Endothelial cell of umbilical vein (primary cell): Measurements from ENCODE around the gene HMCN1.

Experiments used
- EZH2 ChIP-seq: IDR thresholded peaks from 2 replicates; pipeline ENCODE4 v1.6.1; 2012; ENCODE audit warnings: borderline replicate concordance, low read depth, mild to moderate bottlenecking, moderate library complexity, low read length, inconsistent platforms; ENCODE audit not compliant: severe bottlenecking
- GATA2 ChIP-seq: IDR thresholded peaks from 2 replicates; pipeline ENCODE4 v1.7.0; 2011; ENCODE audit warnings: low read depth, mild to moderate bottlenecking, moderate library complexity, mixed read lengths, low read length; ENCODE audit not compliant: insufficient read length, insufficient read depth
- JUN ChIP-seq: IDR thresholded peaks from 2 replicates; pipeline ENCODE4 v1.6.1; 2011; ENCODE audit warnings: borderline replicate concordance, low read depth; ENCODE audit not compliant: insufficient read length, insufficient read depth
- MYC ChIP-seq: IDR thresholded peaks from one replicate; pipeline ENCODE4 v1.6.1; 2011; ENCODE audit warnings: mild to moderate bottlenecking, low read depth, low read length
- POLR2A ChIP-seq: IDR thresholded peaks from 2 replicates; pipeline ENCODE4 v1.6.1; 2012; ENCODE audit warnings: low read depth, mild to moderate bottlenecking, control low read depth, low read length
- POLR2AphosphoS5 ChIP-seq: IDR thresholded peaks from 2 replicates; pipeline ENCODE4 v1.6.1; 2012; ENCODE audit warnings: low read depth, mild to moderate bottlenecking, control low read depth, low read length, moderate library complexity; ENCODE audit not compliant: insufficient read depth
- TF ChIP-seq, protein P1 (sequence below), 2 donors: IDR thresholded peaks; 1 replicate in 1 of 2; 2 replicates in 1 of 2; pipeline ENCODE4 v1.5.1; 2011; ENCODE audit warnings: low read length in 2 of 2, mild to moderate bottlenecking in 2 of 2, moderate library complexity in 2 of 2, control low read depth in 1 of 2, inconsistent platforms in 1 of 2, low read depth in 1 of 2; ENCODE audit not compliant: insufficient read depth in 1 of 2; ENCODE audit errors: extremely low read depth in 1 of 2
- TF ChIP-seq, protein P2 (sequence below): IDR thresholded peaks from 2 replicates; pipeline ENCODE4 v1.6.1; 2011; ENCODE audit not compliant: insufficient read depth, insufficient read length

DNA sequence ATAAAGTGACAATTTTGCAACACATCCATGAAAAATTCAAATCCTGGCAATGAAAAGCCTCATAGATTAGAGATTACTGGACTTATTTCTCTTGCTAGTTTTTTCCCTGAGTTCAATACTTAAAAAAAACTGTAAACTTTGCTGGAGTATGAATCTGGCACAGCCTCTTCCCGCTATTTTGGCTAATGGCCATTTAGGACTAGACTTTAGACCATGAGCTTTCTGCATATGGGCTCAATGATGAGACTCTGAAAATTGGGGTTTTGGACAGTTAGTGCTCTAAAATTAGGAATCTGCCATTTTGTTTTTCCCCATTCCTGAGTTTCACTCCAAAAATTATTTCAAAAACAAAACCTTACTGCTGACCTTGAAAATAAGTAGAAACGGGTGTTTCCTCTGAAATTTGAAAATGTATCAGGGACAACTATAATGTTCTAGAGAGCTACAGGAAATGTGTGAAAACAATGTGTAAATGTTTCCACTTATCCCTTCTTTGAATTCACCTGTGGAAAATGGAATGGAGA, 137.5 kb downstream of the HMCN1 start:
- no peak for TF ChIP-seq JUN
- TF ChIP-seq, protein P1, sequence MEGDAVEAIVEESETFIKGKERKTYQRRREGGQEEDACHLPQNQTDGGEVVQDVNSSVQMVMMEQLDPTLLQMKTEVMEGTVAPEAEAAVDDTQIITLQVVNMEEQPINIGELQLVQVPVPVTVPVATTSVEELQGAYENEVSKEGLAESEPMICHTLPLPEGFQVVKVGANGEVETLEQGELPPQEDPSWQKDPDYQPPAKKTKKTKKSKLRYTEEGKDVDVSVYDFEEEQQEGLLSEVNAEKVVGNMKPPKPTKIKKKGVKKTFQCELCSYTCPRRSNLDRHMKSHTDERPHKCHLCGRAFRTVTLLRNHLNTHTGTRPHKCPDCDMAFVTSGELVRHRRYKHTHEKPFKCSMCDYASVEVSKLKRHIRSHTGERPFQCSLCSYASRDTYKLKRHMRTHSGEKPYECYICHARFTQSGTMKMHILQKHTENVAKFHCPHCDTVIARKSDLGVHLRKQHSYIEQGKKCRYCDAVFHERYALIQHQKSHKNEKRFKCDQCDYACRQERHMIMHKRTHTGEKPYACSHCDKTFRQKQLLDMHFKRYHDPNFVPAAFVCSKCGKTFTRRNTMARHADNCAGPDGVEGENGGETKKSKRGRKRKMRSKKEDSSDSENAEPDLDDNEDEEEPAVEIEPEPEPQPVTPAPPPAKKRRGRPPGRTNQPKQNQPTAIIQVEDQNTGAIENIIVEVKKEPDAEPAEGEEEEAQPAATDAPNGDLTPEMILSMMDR (IDR thresholded peaks at IDR 0.05; ENCODE audit: extremely low read depth in 1 of 2, insufficient read depth in 1 of 2, low read depth in 1 of 2, low read length in 2 of 2), result no peak
- TF ChIP-seq, protein P2, sequence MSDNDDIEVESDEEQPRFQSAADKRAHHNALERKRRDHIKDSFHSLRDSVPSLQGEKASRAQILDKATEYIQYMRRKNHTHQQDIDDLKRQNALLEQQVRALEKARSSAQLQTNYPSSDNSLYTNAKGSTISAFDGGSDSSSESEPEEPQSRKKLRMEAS, result no peak
- TF ChIP-seq MYC, result no peak
- TF ChIP-seq POLR2A, result no peak
- no peak for TF ChIP-seq EZH2
- TF ChIP-seq POLR2AphosphoS5, result no peak
- TF ChIP-seq GATA2, result no peak
